Activated naive CD4-positive, alpha-beta T cell (primary cell): ENCODE data around the gene RIPOR3.
"Not testable (repeated sequence)": the region's sequence is repeated elsewhere in the genome, so short reads cannot be mapped to it uniquely, and the experiment has no call there.

Source experiments
- DNase-seq, 4 experiments: peaks; one replicate each; lab custom pipeline; 2025; lab: John Stamatoyannopoulos, UW

Gene RIPOR3

GRCh38 chr20:50658804-50659380, 32.5 kb downstream of the RIPOR3 start:
- no peak for DNase-seq

DNA sequence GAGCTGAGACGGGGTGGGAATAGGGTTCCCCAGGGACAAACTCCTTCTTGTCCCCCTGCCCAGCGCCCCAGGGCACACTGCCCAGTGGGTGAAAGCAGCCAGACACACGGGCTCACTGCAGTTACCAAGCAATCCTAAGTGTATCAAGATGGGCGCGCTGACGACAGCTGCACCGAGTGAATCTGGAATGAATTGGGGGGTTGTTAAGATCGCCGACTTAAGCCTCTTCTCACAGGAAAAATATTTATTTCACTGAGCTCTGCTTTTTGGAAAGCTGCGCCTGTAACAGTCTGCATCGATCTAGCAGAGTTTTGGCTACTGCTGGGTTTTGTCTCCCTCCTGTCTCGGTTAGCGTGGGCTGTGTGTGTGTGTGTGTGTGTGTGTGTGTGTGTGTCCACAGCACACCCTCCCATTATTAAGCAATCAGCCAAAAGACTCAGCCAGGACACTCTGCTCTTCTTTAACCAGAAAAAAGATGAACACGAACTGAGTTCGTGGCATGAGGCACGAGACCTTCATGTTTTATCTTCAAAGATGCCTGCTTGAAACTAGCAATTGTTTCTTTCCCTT, 35.9 kb downstream of the RIPOR3 start:
- no peak for DNase-seq

- DNase-seq: no peak
Observed at GRCh38 chr20:50654904-50655303, 36.4 kb downstream of the RIPOR3 start.

DNA sequence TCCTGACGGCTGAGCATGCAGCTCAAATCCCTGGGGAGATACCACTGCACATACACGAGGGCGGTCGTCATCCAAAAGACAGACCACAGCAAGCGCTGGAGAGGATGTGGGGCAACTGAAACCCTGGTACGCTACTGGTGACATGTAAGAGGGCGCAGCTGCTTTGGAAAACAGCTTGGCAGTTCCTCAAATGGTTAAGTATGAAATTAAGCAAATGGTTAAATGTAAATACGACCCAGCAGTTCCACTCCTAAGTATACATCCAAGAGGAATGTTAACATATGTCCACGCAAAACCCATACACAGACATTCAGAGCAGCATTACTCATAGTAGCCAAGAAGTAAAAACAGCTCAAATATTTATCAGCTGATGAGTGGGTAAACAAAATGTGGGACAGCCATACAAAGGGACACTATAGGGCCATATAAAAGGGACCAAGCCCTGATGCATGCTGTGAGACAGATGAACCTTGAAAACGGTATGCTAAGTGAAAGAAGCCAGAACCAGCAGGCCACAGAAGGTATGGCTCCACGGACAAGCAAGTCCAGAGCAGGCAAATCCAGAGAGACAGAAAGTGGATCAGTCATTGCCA, 38.5 kb downstream of the RIPOR3 start:
- DNase-seq: no peak

- DNase-seq: no peak
Observed at GRCh38 chr20:50651676-50652075, 39.7 kb downstream of the RIPOR3 start.

DNA sequence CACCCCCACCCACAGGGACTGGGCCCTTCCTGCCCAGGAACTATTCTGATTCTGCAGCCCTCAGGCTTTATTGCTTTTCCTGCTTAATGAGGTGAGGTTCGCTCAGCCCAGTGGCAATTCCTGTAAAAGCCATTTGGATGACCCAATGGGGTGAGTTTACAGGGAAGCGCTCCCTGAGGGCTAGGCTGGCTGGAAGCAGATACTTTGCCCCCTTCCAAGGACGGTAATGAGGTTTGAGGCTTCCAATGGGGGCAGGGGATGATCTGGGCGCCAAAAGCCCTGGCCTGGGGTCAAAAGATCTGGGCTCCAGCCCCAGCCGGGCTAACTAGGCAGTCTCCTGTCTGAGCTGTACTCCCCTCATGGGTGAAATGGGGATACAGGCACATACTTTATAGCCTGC, 41.8 kb downstream of the RIPOR3 start:
- DNase-seq: no peak

GRCh38 chr20:50648651-50649050, 42.7 kb downstream of the RIPOR3 start:
- no peak for DNase-seq

GRCh38 chr20:50646483-50646996, 44.8 kb downstream of the RIPOR3 start:
- no peak for DNase-seq

DNA sequence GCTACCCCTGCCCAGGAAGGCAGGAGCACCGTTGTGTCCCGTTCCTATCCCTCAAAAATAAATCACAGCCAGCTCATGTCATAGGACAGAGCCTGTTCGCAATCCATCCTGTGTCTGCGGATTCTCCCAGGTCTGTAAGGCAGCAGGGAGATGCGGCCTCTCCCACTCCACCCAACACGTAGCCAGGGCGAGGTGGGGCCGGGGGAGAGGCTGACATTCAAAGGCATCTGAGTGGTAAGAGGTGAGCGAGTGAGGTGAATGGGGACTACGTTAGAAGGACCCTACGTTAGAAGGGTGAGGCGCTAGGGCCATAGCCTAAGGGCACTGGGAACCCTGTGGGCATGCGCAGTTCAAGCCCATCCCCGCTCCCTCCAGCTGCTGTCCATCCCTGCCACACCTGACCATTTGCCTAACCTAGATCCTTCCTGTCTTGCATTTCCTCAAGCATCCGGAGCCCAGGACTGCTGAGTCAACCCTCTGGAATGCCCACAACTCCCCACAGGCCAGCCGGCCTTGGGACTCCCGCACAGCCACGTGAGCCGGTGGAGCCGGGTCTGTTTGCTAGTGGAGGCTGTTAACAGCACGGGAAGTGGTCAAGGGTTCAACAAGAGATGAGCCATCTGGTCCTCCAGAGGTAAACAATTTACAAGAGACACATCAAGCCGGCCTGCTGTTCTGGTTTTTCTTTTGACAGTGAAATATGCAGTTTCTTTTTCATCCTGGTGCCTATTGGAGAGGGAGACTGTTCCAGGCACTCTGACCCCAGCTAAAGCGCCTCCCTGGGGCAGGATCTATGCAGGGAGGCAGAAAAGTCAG, 45.9 kb downstream of the RIPOR3 start:
- no peak for DNase-seq

GRCh38 chr20:50642288-50642803, 49.0 kb downstream of the RIPOR3 start:
- DNase-seq: no peak

DNA sequence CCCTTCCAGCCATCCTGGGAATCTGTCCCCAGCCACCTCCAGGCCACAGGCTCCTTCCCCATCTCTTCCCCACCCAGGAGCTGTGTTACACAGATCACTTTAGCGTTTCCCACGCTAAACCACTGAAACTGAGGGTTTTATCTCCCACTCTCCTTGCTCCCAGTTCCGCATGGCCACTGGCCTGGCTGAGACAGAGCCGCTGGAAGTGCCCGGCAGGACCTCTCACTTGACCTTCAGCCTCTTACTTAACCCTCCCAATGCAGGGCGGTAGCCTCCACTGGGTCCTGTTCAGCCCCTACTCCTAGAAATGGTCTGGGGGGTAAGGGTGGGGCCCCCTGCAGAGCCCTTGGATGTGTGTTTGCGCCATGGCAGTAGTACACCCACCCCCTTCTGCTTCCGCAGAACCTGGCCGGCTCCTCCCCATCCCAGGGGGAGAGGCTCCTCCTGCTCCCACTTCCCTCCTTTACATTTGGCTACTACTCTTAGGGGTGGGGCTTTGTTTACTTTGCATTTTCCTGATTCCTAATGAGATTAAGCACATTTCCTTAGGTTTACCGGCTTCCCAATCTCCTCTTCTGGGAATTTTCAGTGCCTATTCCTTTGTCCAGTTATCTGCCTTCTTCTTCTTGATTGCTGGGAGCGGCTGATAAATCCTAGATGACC, 49.6 kb downstream of the RIPOR3 start:
- not testable (repeated sequence) for DNase-seq

- DNase-seq: not testable (repeated sequence)
Observed at GRCh38 chr20:50639971-50640711, 51.2 kb downstream of the RIPOR3 start.

DNA sequence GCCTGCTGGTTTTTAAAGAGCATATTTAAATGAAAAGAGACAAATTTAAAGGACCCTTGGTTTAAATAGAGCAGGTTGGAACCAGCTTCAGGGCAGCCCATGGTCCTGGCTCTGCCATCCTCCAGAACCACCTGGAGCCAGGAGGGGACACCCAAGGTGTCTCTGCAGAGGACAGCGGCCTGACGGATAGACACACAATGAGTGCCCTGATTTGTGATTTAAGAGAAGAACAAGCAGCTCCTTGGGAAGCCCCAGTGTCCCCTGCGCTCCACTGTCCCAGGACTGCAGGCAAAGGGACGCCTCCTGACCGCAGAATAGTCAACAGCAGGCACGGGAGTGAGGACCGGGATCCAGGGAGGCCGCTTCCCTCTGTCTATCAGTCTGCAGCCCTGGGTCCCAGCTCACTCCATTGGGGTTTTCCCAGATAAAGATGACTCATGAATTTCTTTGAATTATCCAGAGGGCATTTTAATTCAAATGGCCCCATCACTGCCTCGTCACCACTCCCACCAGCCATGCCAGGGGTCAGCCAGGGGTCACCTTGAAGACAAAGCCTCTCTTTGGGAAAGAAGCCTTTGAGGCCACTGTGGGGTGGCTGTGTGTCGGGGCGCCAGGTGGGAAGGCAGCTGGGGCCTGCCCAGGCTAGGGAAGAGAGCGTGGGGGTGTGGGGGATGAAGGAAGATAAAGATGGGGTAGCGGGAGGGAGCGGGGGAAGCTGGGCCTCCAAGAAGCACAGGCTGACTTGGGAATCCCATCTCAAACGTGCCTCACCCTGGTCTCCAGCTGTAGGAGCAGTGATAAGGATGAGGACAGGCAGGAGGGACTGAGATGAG, 53.1 kb downstream of the RIPOR3 start:
- not testable (repeated sequence) for DNase-seq

GRCh38 chr20:50636601-50637540, 54.5 kb downstream of the RIPOR3 start:
- DNase-seq: no peak

DNA sequence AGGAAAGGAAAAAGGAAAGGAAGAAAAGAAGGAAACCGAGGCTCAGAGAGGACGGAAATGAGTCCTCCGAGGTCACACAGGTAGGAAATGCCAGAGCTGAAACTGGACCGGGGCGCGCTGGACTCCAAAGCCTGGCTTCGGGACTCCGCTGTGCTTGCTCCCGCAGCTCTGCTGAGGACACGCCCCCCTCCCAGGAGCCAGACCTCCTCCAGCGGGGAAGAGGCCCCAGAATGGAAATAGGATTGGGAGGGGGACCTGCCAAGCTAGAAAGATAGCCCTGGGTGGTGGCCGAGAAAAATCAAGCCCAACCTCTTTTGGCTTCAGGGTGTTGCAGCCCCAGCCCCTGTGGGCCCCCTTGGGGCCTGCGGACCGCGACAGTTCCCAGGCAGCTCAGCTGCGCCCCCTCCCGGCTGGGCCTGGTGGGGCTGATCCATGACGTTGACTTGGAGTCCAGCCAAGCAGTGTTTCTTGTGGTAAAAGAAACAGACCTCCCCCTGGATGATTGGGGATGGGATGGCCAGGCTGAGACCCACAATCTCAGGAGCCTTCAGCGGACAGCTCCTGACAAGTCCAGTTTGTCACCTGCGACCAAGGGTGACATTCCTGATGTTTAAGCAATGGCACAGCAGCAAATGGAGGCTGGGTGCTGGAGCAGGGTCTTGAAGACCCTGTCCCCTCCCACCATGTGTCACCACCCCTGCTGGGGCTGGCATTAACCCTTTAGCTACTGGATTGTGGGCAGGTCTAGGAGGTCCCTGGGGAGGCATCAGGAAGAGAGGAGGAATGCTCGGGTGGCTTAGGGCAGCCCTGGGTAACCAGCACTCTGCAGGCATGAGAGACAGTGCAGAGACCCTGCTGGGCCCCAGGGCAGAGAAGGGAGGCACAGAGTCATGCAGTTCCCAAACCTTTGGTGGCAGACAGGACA, 55.4 kb downstream of the RIPOR3 start:
- DNase-seq: peak in 2 of 4 experiments; percentile 13 to 26

GRCh38 chr20:50635014-50635557, 56.3 kb downstream of the RIPOR3 start:
- no peak for DNase-seq

GRCh38 chr20:50634191-50634590, 57.2 kb downstream of the RIPOR3 start:
- DNase-seq: no peak

DNA sequence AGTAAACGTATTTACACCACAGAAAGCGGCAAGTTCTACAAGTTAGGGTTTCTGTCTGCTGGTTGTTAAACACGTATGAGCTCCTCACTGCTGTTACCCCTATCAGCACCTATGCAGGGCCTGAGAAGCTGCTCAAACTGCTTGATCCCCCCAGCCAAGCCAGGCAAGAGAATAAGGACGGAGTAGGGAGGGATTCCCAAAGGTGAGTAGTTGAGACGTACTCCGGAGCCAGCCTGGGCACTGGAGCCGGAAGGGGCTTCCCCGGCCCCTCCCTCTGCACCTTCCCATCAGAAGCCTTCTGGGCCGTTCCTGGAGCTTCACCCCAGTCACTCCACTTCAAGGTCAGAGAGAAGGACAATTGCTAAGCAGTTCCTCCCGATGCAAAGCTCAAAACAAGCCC, 58.0 kb downstream of the RIPOR3 start:
- no peak for DNase-seq
